Kasumi-1 (cell line): ENCODE results near the gene GAS7.
"Not testable (repeated sequence)": the region's sequence is repeated elsewhere in the genome, so short reads cannot be mapped to it uniquely, and the experiment has no call there.

Experiments
- DNase-seq, 2 experiments: peaks; one replicate each; lab custom pipeline; 2025; lab: John Stamatoyannopoulos, UW

GAS7 gene

GRCh38 chr17:10111907-10112452, 86.4 kb downstream of the GAS7 start:
- DNase-seq = no peak

- no peak for DNase-seq
Measured at GRCh38 chr17:10109146-10109545, 89.3 kb downstream of the GAS7 start.

- DNase-seq = no peak
Measured at GRCh38 chr17:10107316-10108165, 90.9 kb downstream of the GAS7 start.

- DNase-seq = no peak
Measured at GRCh38 chr17:10106067-10106466, 92.3 kb downstream of the GAS7 start.

- DNase-seq = no peak
Measured at GRCh38 chr17:10105513-10106001, 92.8 kb downstream of the GAS7 start.

GRCh38 chr17:10103712-10104111, 94.7 kb downstream of the GAS7 start:
- DNase-seq = no peak

GRCh38 chr17:10102817-10103216, 95.6 kb downstream of the GAS7 start:
- DNase-seq = no peak

- no peak for DNase-seq
Measured at GRCh38 chr17:10099051-10099571, 99.3 kb downstream of the GAS7 start.

GRCh38 chr17:10096596-10096995, 101.8 kb downstream of the GAS7 start:
- no peak for DNase-seq

- not testable (repeated sequence) for DNase-seq
Measured at GRCh38 chr17:10095295-10095694, 103.1 kb downstream of the GAS7 start.

- no peak for DNase-seq
Measured at GRCh38 chr17:10094797-10095196, 103.6 kb downstream of the GAS7 start.

- no peak for DNase-seq
Measured at GRCh38 chr17:10092595-10092994, 105.8 kb downstream of the GAS7 start.

- no peak for DNase-seq
Measured at GRCh38 chr17:10091046-10091445, 107.4 kb downstream of the GAS7 start.

GRCh38 chr17:10089196-10089804, 109.1 kb downstream of the GAS7 start:
- no peak for DNase-seq

- no peak for DNase-seq
Measured at GRCh38 chr17:10088444-10088843, 110.0 kb downstream of the GAS7 start.

- peak; percentile 31 to 53 for DNase-seq
Measured at GRCh38 chr17:10087355-10087754, 111.1 kb downstream of the GAS7 start.

- DNase-seq = no peak
Measured at GRCh38 chr17:10083864-10084263, 114.5 kb downstream of the GAS7 start.

GRCh38 chr17:10082795-10083194, 115.6 kb downstream of the GAS7 start:
- DNase-seq = no peak

- DNase-seq = no peak
Measured at GRCh38 chr17:10081571-10082169, 116.7 kb downstream of the GAS7 start.

- DNase-seq = no peak
Measured at GRCh38 chr17:10077561-10078299, 120.7 kb downstream of the GAS7 start.

- no peak for DNase-seq
Measured at GRCh38 chr17:10075919-10076318, 122.5 kb downstream of the GAS7 start.

- no peak for DNase-seq
Measured at GRCh38 chr17:10073941-10074340, 124.5 kb downstream of the GAS7 start.
